Activated naive CD8-positive, alpha-beta T cell treated with anti-CD3 and anti-CD28 coated beads, Interleukin-2, amount 10 ng/mL, durations not matched to agents 7 days and 5 days (primary cell): ENCODE data around the gene KMT5C. TPM values are rescaled to one million over a fixed set of nuclear protein-coding genes. Genes with fewer than 3 reads are reported as not detected.

Source experiments
- ATAC-seq: fragments of 150-1000 bp; cut with Tn5 transposase; one replicate; pipeline ENCODE4 v1.10.0; 2021; ENCODE audit warnings: low read depth, moderate library complexity
- POLR2A ChIA-PET: fragments of 350-600 bp; sonication (Branson Sonifier 250); formaldehyde crosslinking; loops from one replicate; lab custom pipeline; 2021; ENCODE audit warnings: antibody characterized with exemption; lab: Charles Lee
- DNase-seq: peaks from one replicate; pipeline ENCODE4 v3.0.0; 2021
- H3K27ac Mint-ChIP-seq: one replicate; pipeline ENCODE4 v1.8.0; 2022; ENCODE audit warnings: mild to moderate bottlenecking, mixed read lengths
- H3K27me3 Mint-ChIP-seq: one replicate; pipeline ENCODE4 v1.8.0; 2022; ENCODE audit warnings: mild to moderate bottlenecking, moderate library complexity, mixed read lengths
- H3K36me3 Mint-ChIP-seq: one replicate; pipeline ENCODE4 v1.8.0; 2021; ENCODE audit warnings: mild to moderate bottlenecking, mixed read lengths
- H3K4me1 Mint-ChIP-seq: one replicate; pipeline ENCODE4 v1.8.0; 2021; ENCODE audit warnings: mixed read lengths
- H3K4me3 Mint-ChIP-seq: one replicate; pipeline ENCODE4 v1.8.0; 2022; ENCODE audit warnings: mild to moderate bottlenecking, moderate library complexity, mixed read lengths
- H3K9me3 Mint-ChIP-seq: one replicate; pipeline ENCODE4 v1.8.0; 2021; ENCODE audit warnings: mixed read lengths
- total RNA-seq, 2 experiments: library from RNA; stranded (reverse); gene quantifications; one replicate each; pipeline ENCODE4 v1.2.3, GENCODE V29; 2021

KMT5C gene
- total RNA-seq, 2 experiments from 2014 or later, result 26.4 to 28.5 TPM

DNA sequence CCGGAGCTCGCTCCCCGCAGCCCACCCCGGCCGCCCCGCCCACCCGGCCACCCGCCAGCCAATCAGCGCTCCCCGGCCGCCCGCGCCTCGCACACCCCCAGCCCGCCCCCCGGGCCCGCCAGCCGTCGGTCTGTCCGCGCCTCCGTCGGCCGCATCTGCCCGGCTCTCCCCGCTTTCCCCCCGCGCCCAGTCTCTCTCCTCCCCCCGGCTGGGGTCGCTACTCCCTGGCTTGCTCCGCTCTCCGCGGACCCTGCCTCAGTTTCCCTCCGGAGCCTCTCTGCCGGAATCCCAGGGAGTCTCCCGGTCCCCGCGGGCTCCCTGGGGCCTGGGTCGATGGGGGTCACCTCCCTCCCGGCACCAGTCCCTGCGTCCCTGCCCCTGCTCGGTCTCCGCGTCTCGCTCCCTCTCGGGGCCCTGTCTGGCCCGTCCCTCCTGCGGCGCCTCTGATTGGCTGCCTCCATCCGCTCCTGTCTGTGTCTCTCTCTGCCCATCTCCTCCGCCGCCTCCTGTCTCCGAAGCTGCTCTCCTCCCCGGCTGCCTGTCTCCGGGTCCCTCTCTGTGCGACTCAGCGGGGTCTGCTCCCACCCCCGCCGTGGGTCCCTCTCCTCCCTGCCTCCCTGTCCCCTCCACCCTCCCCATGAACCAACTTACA is 30.1 kb downstream of the KMT5C start:
- Mint-ChIP-seq H3K27me3 (peaks cover 37% of the 10 kb centered on the region), H3K9me3 (no peaks in the 10 kb centered on the region), H3K36me3 (peaks cover 2% of the 10 kb centered on the region), H3K27ac (no peak overlapping the region), H3K4me3 (peak overlapping the region; percentile 61), H3K4me1 (peaks cover 5% of the 10 kb centered on the region)
- ATAC-seq, result peak; percentile 27
- POLR2A ChIA-PET, result interaction anchor here (2.3 kb wide), 1 partner anchor 14 kb away, joined by 10 read pairs; the partner anchor contains the start of gene TMEM238
- no peak for DNase-seq

DNA sequence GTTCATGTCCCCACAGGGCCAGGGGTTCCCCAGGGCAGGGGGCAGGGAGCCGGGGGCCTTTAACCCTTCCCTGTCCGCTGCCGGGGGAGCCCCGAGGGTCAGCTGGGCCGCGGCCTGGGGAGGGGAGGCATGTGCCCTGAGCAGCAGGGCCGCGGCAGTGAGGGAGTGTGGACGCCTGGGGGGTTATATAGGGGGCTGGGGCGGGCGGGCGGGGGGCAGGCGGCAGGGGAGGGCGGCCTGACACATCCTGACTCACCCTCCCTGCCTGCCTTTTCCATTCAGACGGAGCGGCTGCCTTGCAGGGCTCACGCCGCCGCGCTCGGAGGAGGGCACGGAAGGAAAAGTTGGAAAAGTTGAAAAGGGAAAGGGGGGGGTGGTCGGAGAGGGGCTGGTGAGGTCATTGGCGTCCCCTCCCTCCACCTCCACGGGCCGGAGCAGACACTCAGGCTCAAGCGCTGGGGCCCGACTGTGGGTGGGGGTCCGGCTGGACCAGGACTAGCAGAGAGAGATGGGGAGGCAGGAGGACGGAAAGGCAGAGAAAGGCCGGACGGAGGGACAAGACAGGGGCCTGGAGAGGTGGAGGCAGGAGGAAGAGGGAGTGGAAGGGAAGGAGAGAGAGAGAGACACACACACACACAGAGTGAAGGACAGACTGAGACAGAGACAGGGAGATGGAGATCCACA is 30.8 kb downstream of the KMT5C start, which contains the start of gene IL11:
Gene IL11, minus strand, starts transcription at position 159 of the 684 bp plus-strand sequence. Its CDS starts 153 bp downstream, at position 6.
- Mint-ChIP-seq H3K27ac (no peak within 1 kb of the TSS), H3K36me3 (peaks cover 2% of the 10 kb centered on the region), H3K4me3 (peak within 1 kb of the TSS; percentile 61), H3K4me1 (peaks cover 5% of the 10 kb centered on the region), H3K27me3 (peaks cover 37% of the 10 kb centered on the region), H3K9me3 (no peaks in the 10 kb centered on the region)
- DNase-seq, result no peak
- ATAC-seq, result peak; percentile 4
- POLR2A ChIA-PET, result interaction anchor here (2.3 kb wide), 1 partner anchor 13 kb away, joined by 10 read pairs; the partner anchor contains the start of gene TMEM238

DNA sequence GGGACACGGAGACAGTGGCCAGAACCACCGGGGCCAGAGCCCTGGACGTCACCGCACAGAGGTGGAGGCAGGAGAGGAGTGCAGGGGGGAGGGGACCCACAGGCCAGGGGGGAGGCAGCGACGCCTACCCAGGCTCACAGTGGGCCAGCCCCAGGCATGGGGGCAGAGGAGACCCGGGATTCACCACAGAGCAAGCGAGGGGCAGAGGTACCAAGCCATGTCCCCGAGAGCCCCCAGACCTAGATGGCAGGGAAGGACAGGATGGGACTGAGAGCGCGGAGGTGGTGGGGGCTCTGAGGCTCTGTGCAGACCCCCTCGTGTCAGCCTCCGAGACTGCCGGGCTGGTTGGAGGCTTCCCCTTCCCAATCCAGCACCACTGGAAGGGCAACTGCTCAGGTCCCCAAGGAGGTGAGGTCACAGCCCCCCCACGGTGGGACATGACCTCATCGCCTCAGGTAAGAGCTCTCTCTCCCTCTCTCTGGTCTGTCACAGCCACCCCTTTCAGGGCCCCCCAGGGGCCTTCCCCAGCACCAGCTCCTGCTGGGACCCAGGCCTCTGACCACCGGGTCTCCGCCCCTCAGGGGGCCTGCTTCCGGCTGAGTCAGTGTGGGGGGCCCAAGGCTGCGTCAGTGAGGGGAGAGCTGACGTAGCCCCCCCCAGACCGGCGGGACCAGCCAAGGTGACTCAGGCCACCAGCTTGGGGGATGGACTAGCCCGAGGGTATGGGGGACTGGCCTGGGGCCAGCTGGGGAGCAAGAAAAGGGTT is 32.8 kb downstream of the KMT5C start:
- peaks cover 40% of the 10 kb centered on the region for H3K27me3 Mint-ChIP-seq

DNA sequence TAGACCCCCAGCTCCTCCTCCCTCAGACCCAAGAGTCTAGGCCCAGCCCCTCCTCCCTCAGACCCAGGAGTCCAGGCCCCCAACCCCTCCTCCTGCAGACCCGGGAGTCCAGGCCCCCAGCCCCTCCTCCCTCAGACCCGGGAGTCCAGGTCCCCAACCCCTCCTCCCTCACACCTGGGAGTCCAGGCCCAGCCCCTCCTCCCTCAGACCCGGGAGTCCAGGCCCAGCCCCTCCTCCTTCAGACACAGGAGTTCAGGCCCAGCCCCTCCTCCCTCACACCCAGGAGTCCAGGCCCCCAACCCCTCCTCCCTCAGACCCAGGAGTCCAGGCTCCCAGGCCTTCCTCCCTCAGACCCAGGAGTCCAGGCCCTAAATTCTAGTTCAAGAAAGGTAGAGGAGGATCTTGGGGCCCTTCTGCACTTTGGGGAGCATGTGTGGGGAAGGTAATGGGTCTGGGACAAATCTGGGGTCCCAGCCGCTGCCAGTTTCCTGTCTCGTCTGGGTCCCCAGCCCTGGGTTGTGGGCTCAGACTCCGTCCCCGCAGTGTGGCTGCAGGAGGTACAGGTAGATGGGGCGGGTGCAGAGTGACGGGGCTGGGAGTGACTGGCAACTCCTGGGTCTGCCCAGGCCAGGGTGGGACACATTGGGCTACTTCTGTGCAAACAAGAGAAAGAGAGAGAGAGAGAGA is 33.8 kb downstream of the KMT5C start:
- peaks cover 2% of the 10 kb centered on the region for H3K36me3 Mint-ChIP-seq
- no peak overlapping the region for H3K4me3 Mint-ChIP-seq
- DNase-seq (no peak), ATAC-seq (no peak)
- no peaks in the 10 kb centered on the region for H3K9me3 Mint-ChIP-seq
- H3K27me3 Mint-ChIP-seq, result peaks cover 39% of the 10 kb centered on the region
- POLR2A ChIA-PET, result interaction anchor here (0.6 to 1.4 kb wide), 2 partner anchors 11 to 43 kb away, joined by 3 read pairs; partner anchors contain the start of gene TMEM238
- H3K27ac Mint-ChIP-seq, result no peak overlapping the region
- H3K4me1 Mint-ChIP-seq, result peaks cover 5% of the 10 kb centered on the region

More for the DNA sequence above, 32.8 kb downstream of the KMT5C start:
- no peak overlapping the region for H3K4me3 Mint-ChIP-seq
- no peaks in the 10 kb centered on the region for H3K9me3 Mint-ChIP-seq
- POLR2A ChIA-PET, result interaction anchor here (0.6 kb wide), 1 partner anchor 42 kb away, joined by 3 read pairs; no protein-coding TSS in a partner anchor
- H3K27ac Mint-ChIP-seq, result no peak overlapping the region
- H3K4me1 Mint-ChIP-seq, result peaks cover 5% of the 10 kb centered on the region
- no peak for DNase-seq
- ATAC-seq, result peak; percentile 17
- peaks cover 2% of the 10 kb centered on the region for H3K36me3 Mint-ChIP-seq

DNA sequence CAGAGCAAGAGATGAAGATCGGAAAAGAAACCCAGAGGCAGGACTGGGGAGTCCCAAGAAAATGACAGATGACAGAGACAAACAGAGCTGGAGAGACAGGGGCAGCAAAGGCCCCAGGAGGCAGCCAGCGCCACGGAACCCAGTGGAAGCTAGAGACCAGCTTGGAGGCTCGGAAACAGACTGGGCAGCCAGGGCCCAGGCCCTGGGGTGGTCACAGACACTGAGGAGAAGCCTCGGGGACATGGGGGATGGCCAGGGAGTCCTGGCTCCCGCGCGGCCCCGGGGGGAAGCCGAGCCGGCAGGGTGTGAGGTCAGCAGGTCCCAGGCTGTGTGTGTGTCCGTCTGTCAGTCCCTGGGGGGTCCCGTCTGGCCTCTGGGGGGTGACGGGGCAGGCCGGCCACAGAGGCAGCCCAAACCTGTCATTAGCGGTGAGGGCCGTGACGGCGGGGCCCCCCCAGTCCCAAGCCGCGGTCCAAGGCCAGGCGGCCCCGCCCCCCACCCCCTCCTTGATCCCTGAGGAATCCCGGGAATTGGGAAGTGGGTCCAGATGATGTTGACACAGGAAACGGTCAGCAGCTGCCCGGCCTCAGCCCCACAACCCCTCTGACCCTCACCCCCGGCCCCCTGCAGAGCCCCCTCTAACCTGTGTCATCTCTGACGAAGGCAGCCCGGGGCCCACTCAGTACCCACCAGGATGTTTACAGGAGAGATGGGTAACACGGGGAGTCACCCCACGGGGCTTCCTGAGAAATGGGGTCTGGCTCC is 34.5 kb downstream of the KMT5C start:
- Mint-ChIP-seq H3K4me3 (no peak overlapping the region), H3K27ac (no peak overlapping the region), H3K9me3 (no peaks in the 10 kb centered on the region), H3K4me1 (peaks cover 5% of the 10 kb centered on the region), H3K27me3 (peaks cover 35% of the 10 kb centered on the region), H3K36me3 (peaks cover 2% of the 10 kb centered on the region)
- no peak for ATAC-seq
- no peak for DNase-seq
- POLR2A ChIA-PET, result interaction anchor here (1.4 kb wide), 1 partner anchor 10 kb away, joined by 3 read pairs; the partner anchor contains the start of gene TMEM238

DNA sequence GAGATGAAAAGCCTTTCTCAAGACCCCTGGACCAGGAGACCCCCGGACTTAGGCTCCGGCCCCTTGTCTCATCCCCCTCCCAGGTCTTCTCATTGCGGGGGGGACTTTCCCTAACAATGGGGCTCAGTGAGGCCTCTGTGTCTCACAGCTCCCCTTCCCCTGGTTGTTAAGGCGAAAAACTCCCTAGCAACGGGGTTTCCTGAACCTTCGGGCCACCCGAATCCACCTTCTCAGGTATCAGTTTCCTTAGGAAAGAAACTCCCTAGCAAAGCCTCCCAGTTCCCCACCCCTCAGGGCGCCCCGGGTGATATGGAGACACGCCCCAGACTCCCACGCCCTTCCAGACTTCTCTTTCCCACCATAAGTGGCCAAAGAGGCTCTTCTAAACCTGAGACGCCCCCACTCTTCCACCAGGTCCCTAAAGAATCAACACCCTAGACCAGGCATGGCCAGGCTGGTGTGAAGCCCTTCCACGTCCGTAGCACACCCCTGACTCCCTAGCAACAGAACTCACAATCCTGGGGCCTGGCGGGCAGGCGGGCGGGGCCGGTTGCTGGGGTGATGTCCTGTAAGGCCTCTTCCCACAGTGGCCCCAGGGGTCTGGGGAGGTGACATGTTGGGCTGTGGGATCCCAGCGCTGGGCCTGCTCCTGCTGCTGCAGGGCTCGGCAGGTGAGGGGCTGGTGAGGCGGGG is 36.7 kb downstream of the KMT5C start, which contains the start of gene TMEM190:
Gene TMEM190, plus strand, starts transcription at position 586 of the 693 bp plus-strand sequence. Its CDS starts 28 bp downstream, at position 614.
- no peak within 1 kb of the TSS for H3K27ac Mint-ChIP-seq
- no peak for DNase-seq
- no peak for ATAC-seq
- peaks cover 4% of the 10 kb centered on the region for H3K36me3 Mint-ChIP-seq
- peaks cover 4% of the 10 kb centered on the region for H3K4me1 Mint-ChIP-seq
- POLR2A ChIA-PET, result no interaction called here
- no peak within 1 kb of the TSS for H3K4me3 Mint-ChIP-seq
- H3K9me3 Mint-ChIP-seq, result peaks cover under 1% of the 10 kb centered on the region
- peaks cover 19% of the 10 kb centered on the region for H3K27me3 Mint-ChIP-seq

GRCh38 chr19:55377356-55378131 is 37.9 kb downstream of the KMT5C start:
- Mint-ChIP-seq H3K27ac (no peak overlapping the region), H3K36me3 (peaks cover 16% of the 10 kb centered on the region), H3K4me1 (peaks cover 16% of the 10 kb centered on the region), H3K4me3 (no peak overlapping the region), H3K9me3 (peaks cover 2% of the 10 kb centered on the region), H3K27me3 (peaks cover 11% of the 10 kb centered on the region)
- DNase-seq (no peak), ATAC-seq (no peak)
- POLR2A ChIA-PET, result no interaction called here

DNA sequence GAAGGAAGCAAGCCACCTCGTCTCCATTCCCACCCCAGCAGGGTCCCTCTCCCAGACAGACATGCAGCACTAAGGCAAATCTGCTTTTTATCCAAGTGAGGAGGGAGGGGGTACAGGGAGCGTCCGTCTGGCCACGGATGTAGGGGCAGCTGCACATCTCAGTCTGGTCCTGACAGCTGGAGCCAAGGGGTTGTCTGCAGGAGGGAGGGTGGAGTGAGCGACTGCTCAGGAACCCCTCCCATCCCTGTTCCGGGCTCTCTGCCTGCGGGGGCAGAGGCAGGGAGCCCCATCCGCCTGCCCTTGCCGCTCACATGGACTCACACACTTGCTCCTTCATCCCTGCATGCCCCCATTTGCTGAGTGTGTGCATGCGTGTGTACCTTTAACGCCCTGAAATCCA is 39.5 kb downstream of the KMT5C start:
- ATAC-seq (no peak), DNase-seq (no peak)
- H3K9me3 Mint-ChIP-seq, result peaks cover 2% of the 10 kb centered on the region
- peaks cover 19% of the 10 kb centered on the region for H3K4me1 Mint-ChIP-seq
- H3K27ac Mint-ChIP-seq, result no peak overlapping the region
- POLR2A ChIA-PET, result no interaction called here
- no peak overlapping the region for H3K4me3 Mint-ChIP-seq
- peaks cover 18% of the 10 kb centered on the region for H3K36me3 Mint-ChIP-seq
- H3K27me3 Mint-ChIP-seq, result peaks cover 6% of the 10 kb centered on the region

GRCh38 chr19:55382013-55382412 is 42.3 kb downstream of the KMT5C start:
- no peaks in the 10 kb centered on the region for H3K27me3 Mint-ChIP-seq
- peaks cover 31% of the 10 kb centered on the region for H3K36me3 Mint-ChIP-seq
- peak overlapping the region; percentile 92 for H3K4me3 Mint-ChIP-seq
- H3K27ac Mint-ChIP-seq, result no peak overlapping the region
- peaks cover 2% of the 10 kb centered on the region for H3K9me3 Mint-ChIP-seq
- H3K4me1 Mint-ChIP-seq, result peaks cover 29% of the 10 kb centered on the region
- POLR2A ChIA-PET, result interaction anchor here (1.3 to 3.2 kb wide), 2 partner anchors 25 to 43 kb away, joined by 3 to 62 read pairs; partner anchors contain the start of gene UBE2S
- no peak for DNase-seq
- ATAC-seq, result no peak

- H3K36me3 Mint-ChIP-seq, result peaks cover 37% of the 10 kb centered on the region
- peaks cover 2% of the 10 kb centered on the region for H3K9me3 Mint-ChIP-seq
- H3K4me1 Mint-ChIP-seq, result peaks cover 34% of the 10 kb centered on the region
- DNase-seq (no peak), ATAC-seq (no peak)
- H3K27me3 Mint-ChIP-seq, result no peaks in the 10 kb centered on the region
- peak overlapping the region; percentile 93 for H3K27ac Mint-ChIP-seq
- POLR2A ChIA-PET, result interaction anchor here (1.3 to 3.2 kb wide), 9 partner anchors 13 to 241 kb away, joined by 3 to 62 read pairs (median 10); partner anchors contain the start of genes IL11, PPP6R1 and UBE2S
- peak overlapping the region; percentile 92 for H3K4me3 Mint-ChIP-seq
Observed at GRCh38 chr19:55382522-55383054, 42.9 kb downstream of the KMT5C start.
